Measurements from ENCODE around the gene FOXN4. TPM values are rescaled to one million over a fixed set of nuclear protein-coding genes. Genes with fewer than 3 reads are reported as not detected.

Gene FOXN4, protein sequence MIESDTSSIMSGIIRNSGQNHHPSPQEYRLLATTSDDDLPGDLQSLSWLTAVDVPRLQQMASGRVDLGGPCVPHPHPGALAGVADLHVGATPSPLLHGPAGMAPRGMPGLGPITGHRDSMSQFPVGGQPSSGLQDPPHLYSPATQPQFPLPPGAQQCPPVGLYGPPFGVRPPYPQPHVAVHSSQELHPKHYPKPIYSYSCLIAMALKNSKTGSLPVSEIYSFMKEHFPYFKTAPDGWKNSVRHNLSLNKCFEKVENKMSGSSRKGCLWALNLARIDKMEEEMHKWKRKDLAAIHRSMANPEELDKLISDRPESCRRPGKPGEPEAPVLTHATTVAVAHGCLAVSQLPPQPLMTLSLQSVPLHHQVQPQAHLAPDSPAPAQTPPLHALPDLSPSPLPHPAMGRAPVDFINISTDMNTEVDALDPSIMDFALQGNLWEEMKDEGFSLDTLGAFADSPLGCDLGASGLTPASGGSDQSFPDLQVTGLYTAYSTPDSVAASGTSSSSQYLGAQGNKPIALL
- not detected for total RNA-seq

DNA sequence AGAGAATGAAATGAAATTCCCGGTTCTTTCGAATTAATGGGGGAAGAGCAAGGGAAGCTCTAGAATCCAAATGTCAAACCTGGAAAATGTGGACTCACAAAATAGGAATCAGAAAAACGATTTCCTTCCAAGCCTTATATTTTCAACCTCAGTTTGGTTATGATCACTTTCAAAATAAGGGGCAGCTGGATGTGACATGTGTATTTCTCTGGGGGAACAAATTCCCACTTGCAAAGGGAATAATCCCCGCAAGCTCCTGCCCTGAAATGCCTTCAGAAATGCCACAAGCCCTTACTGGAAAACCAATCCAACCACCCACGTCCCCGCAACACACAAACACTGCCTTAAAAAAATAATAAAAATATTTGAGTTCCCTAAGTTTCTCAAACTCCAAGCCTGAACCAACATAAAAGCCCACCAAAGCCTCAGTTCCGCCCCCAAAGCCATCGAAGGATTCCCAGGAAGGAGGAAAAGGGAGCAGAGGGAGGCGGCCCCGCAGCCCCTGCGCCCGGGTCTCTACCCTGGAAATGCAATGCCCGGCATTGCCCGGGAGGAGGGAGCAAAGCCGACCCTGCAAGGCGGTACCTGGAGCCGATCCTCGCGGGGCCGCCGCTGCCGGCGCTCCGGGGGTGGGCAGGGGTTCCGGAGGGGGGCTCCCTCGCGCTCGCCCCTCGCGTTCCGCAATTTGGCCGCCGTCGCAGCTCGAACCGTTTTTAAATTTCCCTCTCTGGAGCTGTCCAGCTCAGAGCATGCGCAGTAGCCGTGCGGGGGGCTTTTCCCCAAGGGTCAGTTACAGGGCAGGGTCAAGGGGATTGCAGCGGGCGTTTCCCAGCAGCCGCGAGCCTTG, at the start of gene FOXN4:
Gene FOXN4, minus strand, starts transcription at position 751 of the 847 bp plus-strand sequence. CDS start 963 bp downstream, outside the sequence.
- ChIA-PET POLR2A (no interaction called here), CTCF (interaction anchor here (1.2 kb wide), 1 partner anchor 38 kb away, joined by 3 read pairs; no protein-coding TSS in a partner anchor)
- Mint-ChIP-seq H3K27me3 (peaks cover 56% of the 10 kb centered on the region), H3K36me3 (ENCODE audit: low read depth) (no peaks in the 10 kb centered on the region), H3K4me3 (peak within 1 kb of the TSS; percentile 72), H3K4me1 (ENCODE audit: low read depth) (peaks cover 9% of the 10 kb centered on the region), H3K27ac (no peak within 1 kb of the TSS), H3K9me3 (no peaks in the 10 kb centered on the region)
- TF ChIP-seq, protein P1, sequence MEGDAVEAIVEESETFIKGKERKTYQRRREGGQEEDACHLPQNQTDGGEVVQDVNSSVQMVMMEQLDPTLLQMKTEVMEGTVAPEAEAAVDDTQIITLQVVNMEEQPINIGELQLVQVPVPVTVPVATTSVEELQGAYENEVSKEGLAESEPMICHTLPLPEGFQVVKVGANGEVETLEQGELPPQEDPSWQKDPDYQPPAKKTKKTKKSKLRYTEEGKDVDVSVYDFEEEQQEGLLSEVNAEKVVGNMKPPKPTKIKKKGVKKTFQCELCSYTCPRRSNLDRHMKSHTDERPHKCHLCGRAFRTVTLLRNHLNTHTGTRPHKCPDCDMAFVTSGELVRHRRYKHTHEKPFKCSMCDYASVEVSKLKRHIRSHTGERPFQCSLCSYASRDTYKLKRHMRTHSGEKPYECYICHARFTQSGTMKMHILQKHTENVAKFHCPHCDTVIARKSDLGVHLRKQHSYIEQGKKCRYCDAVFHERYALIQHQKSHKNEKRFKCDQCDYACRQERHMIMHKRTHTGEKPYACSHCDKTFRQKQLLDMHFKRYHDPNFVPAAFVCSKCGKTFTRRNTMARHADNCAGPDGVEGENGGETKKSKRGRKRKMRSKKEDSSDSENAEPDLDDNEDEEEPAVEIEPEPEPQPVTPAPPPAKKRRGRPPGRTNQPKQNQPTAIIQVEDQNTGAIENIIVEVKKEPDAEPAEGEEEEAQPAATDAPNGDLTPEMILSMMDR (IDR thresholded peaks at IDR 0.05) = no peak
- intact Hi-C loops (cut with micrococcal nuclease) = no loop called here
- no peak for ATAC-seq
- no peak for DNase-seq

- Mint-ChIP-seq H3K9me3 (no peaks in the 10 kb centered on the region), H3K36me3 (ENCODE audit: low read depth) (no peaks in the 10 kb centered on the region), H3K27me3 (peaks cover 10% of the 10 kb centered on the region), H3K27ac (no peak overlapping the region), H3K4me3 (peak overlapping the region; percentile 32), H3K4me1 (ENCODE audit: low read depth) (peaks cover 7% of the 10 kb centered on the region)
- intact Hi-C loops (cut with micrococcal nuclease) = no loop called here
- POLR2A ChIA-PET = no interaction called here
- DNase-seq = peak; percentile 6
- TF ChIP-seq, protein P1 (IDR thresholded peaks at IDR 0.05) = no peak
- peak; percentile 99 for ATAC-seq
- CTCF ChIA-PET = interaction anchor here (0.9 kb wide), 1 partner anchor 70 kb away, joined by 3 read pairs; no protein-coding TSS in a partner anchor
These were observed 49.2 kb upstream of the FOXN4 start for GRCh38 chr12:109358154-109358869.

DNA sequence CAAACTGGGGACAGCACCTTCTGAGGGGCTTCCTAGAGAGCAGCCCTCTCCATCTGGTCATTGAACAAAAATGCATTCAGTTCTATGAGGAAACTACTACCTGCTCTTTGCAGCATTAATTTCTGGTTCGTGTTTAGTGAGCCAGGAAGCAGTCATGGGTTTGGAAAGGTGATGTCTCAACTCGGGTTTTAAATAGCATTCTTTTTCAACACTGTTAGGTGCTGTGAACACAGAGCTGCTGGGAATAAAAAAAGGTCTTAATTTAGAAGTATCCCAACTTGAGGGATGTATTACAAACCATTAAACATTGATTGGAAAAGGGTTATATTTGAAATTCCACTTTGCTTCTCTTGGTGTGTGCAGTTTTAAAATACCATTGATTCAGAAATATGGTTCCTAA, 47.9 kb upstream of the FOXN4 start:
- no peak overlapping the region for H3K27ac Mint-ChIP-seq
- ATAC-seq (no peak), DNase-seq (no peak)
- ChIA-PET POLR2A (no interaction called here), CTCF (interaction anchor here (0.7 to 2.8 kb wide), 3 partner anchors 25 to 79 kb away, joined by 3 to 8 read pairs (median 3); no protein-coding TSS in a partner anchor)
- H3K4me1 Mint-ChIP-seq (ENCODE audit: low read depth) = peaks cover 7% of the 10 kb centered on the region
- H3K36me3 Mint-ChIP-seq (ENCODE audit: low read depth) = no peaks in the 10 kb centered on the region
- H3K27me3 Mint-ChIP-seq = peaks cover 15% of the 10 kb centered on the region
- TF ChIP-seq, protein P1 (IDR thresholded peaks at IDR 0.05) = no peak
- H3K9me3 Mint-ChIP-seq = no peaks in the 10 kb centered on the region
- intact Hi-C loops (cut with micrococcal nuclease) = no loop called here
- no peak overlapping the region for H3K4me3 Mint-ChIP-seq

GRCh38 chr12:109356577-109356976, 47.5 kb upstream of the FOXN4 start:
- no peaks in the 10 kb centered on the region for H3K36me3 Mint-ChIP-seq (ENCODE audit: low read depth)
- H3K4me1 Mint-ChIP-seq (ENCODE audit: low read depth) = peaks cover 7% of the 10 kb centered on the region
- no peak for DNase-seq
- POLR2A ChIA-PET = no interaction called here
- H3K27me3 Mint-ChIP-seq = peaks cover 14% of the 10 kb centered on the region
- ATAC-seq = no peak
- TF ChIP-seq, protein P1 (IDR thresholded peaks at IDR 0.05) = no peak
- H3K4me3 Mint-ChIP-seq = no peak overlapping the region
- H3K9me3 Mint-ChIP-seq = no peaks in the 10 kb centered on the region
- intact Hi-C loops (cut with micrococcal nuclease) = no loop called here
- no peak overlapping the region for H3K27ac Mint-ChIP-seq
- CTCF ChIA-PET = interaction anchor here (0.7 to 2.8 kb wide), 3 partner anchors 25 to 79 kb away, joined by 3 to 8 read pairs (median 3); no protein-coding TSS in a partner anchor

Measured in activated CD8-positive, alpha-beta T cell treated with anti-CD3 and anti-CD28 coated beads for 36 hours (primary cell).